IMR-90 (cell line): ENCODE data around the gene NFIX. TPM values are rescaled to one million over a fixed set of nuclear protein-coding genes. Genes with fewer than 3 reads are reported as not detected.

Experiments
- ATAC-seq: fragments of 200-7000 bp; cut with Tn5 transposase; 2 replicates; pipeline ENCODE4 v1.9.1; 2020; ENCODE audit warnings: low read depth, mild to moderate bottlenecking, moderate library complexity
- BruUV-seq: library from RNA; stranded (reverse); fragments of 400-500 nt; replicated peaks from 2 replicates; lab custom pipeline; 2021; lab: Mats Ljungman, UMichigan
- CTCF ChIA-PET: fragments of 300-600 bp; formaldehyde crosslinking; extraction: SDS; loops from one replicate; lab custom pipeline; 2021; ENCODE audit warnings: antibody characterized with exemption; lab: Yijun Ruan, JAX
- POLR2A ChIA-PET: fragments of 300-600 bp; sonication (Branson Sonifier 250); formaldehyde crosslinking; loops from one replicate; lab custom pipeline; 2022; ENCODE audit warnings: antibody characterized with exemption; ENCODE audit not compliant: unreplicated experiment; lab: Charles Lee
- DNase-seq: peaks from one replicate; pipeline ENCODE4 v3.0.0; 2013
- H2AFZ ChIP-seq: replicated peaks from 2 replicates; pipeline ENCODE3; 2013; ENCODE audit warnings: low read length, mild to moderate bottlenecking; ENCODE audit not compliant: poor library complexity
- H2AK5ac ChIP-seq: 2 replicates; pipeline ENCODE4 v1.6.1; 2013; ENCODE audit warnings: low read depth, low read length, inconsistent platforms
- H2AK9ac ChIP-seq: replicated peaks from 2 replicates; pipeline ENCODE3; 2013; ENCODE audit warnings: mild to moderate bottlenecking, low read depth, low read length, moderate library complexity; ENCODE audit not compliant: poor library complexity
- H2BK120ac ChIP-seq: 2 replicates; pipeline ENCODE4 v1.6.1; 2013; ENCODE audit warnings: low read depth, low read length, inconsistent platforms
- H2BK15ac ChIP-seq: 3 replicates; pipeline ENCODE4 v1.6.1; 2013; ENCODE audit warnings: low read depth, low read length, inconsistent platforms
- H2BK20ac ChIP-seq: 2 replicates; pipeline ENCODE4 v1.6.1; 2013; ENCODE audit warnings: low read depth, mild to moderate bottlenecking, inconsistent platforms, low read length, moderate library complexity
- H2BK5ac ChIP-seq: 2 replicates; pipeline ENCODE4 v1.6.1; 2013; ENCODE audit warnings: mild to moderate bottlenecking, low read depth, low read length, inconsistent platforms; ENCODE audit not compliant: poor library complexity, severe bottlenecking
- H3K14ac ChIP-seq: replicated peaks from 2 replicates; pipeline ENCODE4 v1.6.1; 2013; ENCODE audit warnings: low read depth, low read length, inconsistent platforms
- H3K18ac ChIP-seq: 2 replicates; pipeline ENCODE4 v1.6.1; 2013; ENCODE audit warnings: low read depth, low read length, control low read depth
- H3K23ac ChIP-seq: 2 replicates; pipeline ENCODE4 v1.6.1; 2013; ENCODE audit warnings: low read depth, low read length, inconsistent platforms
- H3K27ac ChIP-seq: 2 replicates; pipeline ENCODE4 v1.5.1; 2013; ENCODE audit warnings: mild to moderate bottlenecking, control low read depth, low read length; ENCODE audit not compliant: insufficient read depth
- H3K27me3 ChIP-seq: 2 replicates; pipeline ENCODE4 v1.6.1; 2013; ENCODE audit warnings: low read length; ENCODE audit not compliant: control insufficient read depth, insufficient read depth
- H3K36me3 ChIP-seq: 2 replicates; pipeline ENCODE4 v1.6.1; 2013; ENCODE audit warnings: low read length, mixed read lengths; ENCODE audit not compliant: control insufficient read depth, insufficient read depth
- H3K4ac ChIP-seq: 2 replicates; pipeline ENCODE4 v1.6.1; 2013; ENCODE audit warnings: low read depth, low read length, inconsistent platforms
- H3K4me1 ChIP-seq: 2 replicates; pipeline ENCODE4 v1.6.1; 2013; ENCODE audit warnings: low read length, mixed read lengths; ENCODE audit not compliant: control insufficient read depth, insufficient read depth
- H3K4me2 ChIP-seq: 2 replicates; pipeline ENCODE4 v1.6.1; 2013; ENCODE audit warnings: low read depth, mild to moderate bottlenecking, control low read depth, low read length, moderate library complexity
- H3K4me3 ChIP-seq: 2 replicates; pipeline ENCODE4 v1.5.1; 2013; ENCODE audit warnings: low read depth, mild to moderate bottlenecking, control low read depth, low read length, moderate library complexity; ENCODE audit not compliant: insufficient read depth
- H3K56ac ChIP-seq: 2 replicates; pipeline ENCODE4 v1.6.1; 2013; ENCODE audit warnings: low read length, inconsistent platforms; ENCODE audit not compliant: insufficient read depth; ENCODE audit errors: extremely low read depth
- H3K79me1 ChIP-seq, 2 experiments: 2 replicates each; pipeline ENCODE4 v1.6.1; 2013; ENCODE audit warnings: low read length in 2 of 2, inconsistent platforms in 1 of 2, low read depth in 1 of 2
- H3K9ac ChIP-seq: 2 replicates; pipeline ENCODE4 v1.6.1; 2013; ENCODE audit warnings: low read depth, low read length, control low read depth
- H3K9me1 ChIP-seq: 2 replicates; pipeline ENCODE4 v1.6.1; 2013; ENCODE audit warnings: low read length, inconsistent platforms; ENCODE audit not compliant: insufficient read depth
- H3K9me3 ChIP-seq: 2 replicates; pipeline ENCODE4 v1.6.1; 2013; ENCODE audit warnings: low read length; ENCODE audit not compliant: control insufficient read depth, insufficient read depth
- H4K20me1 ChIP-seq: 2 replicates; pipeline ENCODE4 v1.6.1; 2013; ENCODE audit warnings: low read length, inconsistent platforms; ENCODE audit not compliant: insufficient read depth
- H4K5ac ChIP-seq: 2 replicates; pipeline ENCODE4 v1.6.1; 2013; ENCODE audit warnings: mild to moderate bottlenecking, low read depth, low read length, control low read depth
- H4K8ac ChIP-seq, 2 experiments: 2 replicates each; pipeline ENCODE4 v1.6.1; 2013; ENCODE audit warnings: low read depth in 2 of 2, low read length in 2 of 2, control low read depth in 1 of 2, inconsistent platforms in 1 of 2
- H4K91ac ChIP-seq: 2 replicates; pipeline ENCODE4 v1.6.1; 2013; ENCODE audit warnings: low read depth, low read length, inconsistent platforms; ENCODE audit not compliant: insufficient read depth
- ELK1 ChIP-seq: fragments of 150-350 bp; IDR thresholded peaks from 2 replicates; pipeline ENCODE4 v1.6.1; 2016; ENCODE audit warnings: low read depth, mild to moderate bottlenecking, low read length, moderate library complexity, borderline replicate concordance
- FOS ChIP-seq: fragments of 150-350 bp; IDR thresholded peaks from 2 replicates; pipeline ENCODE4 v1.6.1; 2016; ENCODE audit warnings: low read depth, low read length
- RCOR1 ChIP-seq: IDR thresholded peaks from 2 replicates; pipeline ENCODE4 v1.6.1; 2012; ENCODE audit warnings: mild to moderate bottlenecking, low read length, improper control_type of control experiment; ENCODE audit not compliant: insufficient replicate concordance
- SMC3 ChIP-seq: fragments of 150-350 bp; IDR thresholded peaks from 2 replicates; pipeline ENCODE4 v1.6.1; 2016; ENCODE audit warnings: low read depth, mild to moderate bottlenecking, antibody characterized with exemption, low read length, moderate library complexity
- USF2 ChIP-seq: fragments of 150-350 bp; IDR thresholded peaks from 2 replicates; pipeline ENCODE4 v1.6.1; 2017; ENCODE audit warnings: mild to moderate bottlenecking, antibody characterized with exemption, low read length, low read depth
- WGBS, 2 experiments: methylation state at CpG; one replicate each; pipeline versions ENCODE4 v1.1.5 to v1.1.7; 2013; ENCODE audit warnings: missing lambda C conversion rate in 2 of 2; ENCODE audit not compliant: insufficient read length in 1 of 2; ENCODE audit errors: extremely low coverage in 2 of 2; 5-methylcytosine and 5-hydroxymethylcytosine counted together
- dilution Hi-C: fragments of 300-500 bp; cut with HindIII; formaldehyde crosslinking; loops from one replicate; pipeline ENCODE4 v1.14.3; 2018; ENCODE audit warnings: low sequenced_read_pairs; ENCODE audit not compliant: unreplicated experiment
- in situ Hi-C: fragments of 300-500 bp; cut with MboI; formaldehyde crosslinking; loops from 3 replicates; pipeline ENCODE4 v1.14.3; 2019; ENCODE audit warnings: low sequenced_read_pairs, inconsistent platforms, mixed read lengths
- intact Hi-C: fragments of 100-400 bp; cut with micrococcal nuclease; formaldehyde crosslinking; loops from 2 replicates; pipeline ENCODE4 v1.10.0; 2022
- polyA plus RNA-seq, 3 experiments: library from polyadenylated mRNA; depleted of rRNA; stranded (reverse); fragments of >200 nt; gene quantifications; 2 replicates each; pipeline ENCODE4 v1.2.3, GENCODE V29; 2012; ENCODE audit warnings: low replicate concordance in 1 of 3
- total RNA-seq: library from RNA; depleted of rRNA; stranded (reverse); fragments of >200 nt; gene quantifications from 2 replicates; pipeline ENCODE4 v1.2.3, GENCODE V29; 2012

The NFIX gene
- total and polyA plus RNA-seq, 2 of the 4 experiments (the other 2 are of a cell fraction), result 10.2 to 47.7 TPM

- Histone ChIP-seq H3K18ac (no peak overlapping the region), H4K91ac (no peak overlapping the region), H3K9me1 (peaks cover 9% of the 10 kb centered on the region; the same call in 1 of the 2 replicates), H3K36me3 (no peaks in the 10 kb centered on the region; the same call in 1 of the 2 replicates), H2AK5ac (peak overlapping the region; percentile 31; the same call in 1 of the 2 replicates), H2BK120ac (no peak overlapping the region), H2BK20ac (no peak overlapping the region), H3K27ac (no peak overlapping the region), H3K4me2 (no peak overlapping the region; the same call in 1 of the 2 replicates), H3K14ac (peak overlapping the region; percentile 7; the same call in 1 of the 2 replicates), H3K56ac (no peak overlapping the region), H2BK15ac (no peak overlapping the region), H3K4ac (peak overlapping the region; percentile 27; the same call in 1 of the 2 replicates), H2AFZ (no peak overlapping the region), H3K9ac (no peak overlapping the region), H3K4me1 (peaks cover 38% of the 10 kb centered on the region), H3K23ac (peak overlapping the region; percentile 80), H4K5ac (no peak overlapping the region), H2BK5ac (no peak overlapping the region), H3K4me3 (no peak overlapping the region), H3K79me1 (peaks cover 28 to 77% of the 10 kb centered on the region in 2 experiments), H3K9me3 (no peaks in the 10 kb centered on the region), H3K27me3 (no peaks in the 10 kb centered on the region), H2AK9ac (no peak overlapping the region), H4K8ac (no peak overlapping the region), H4K20me1 (peaks cover 9% of the 10 kb centered on the region; the same call in 1 of the 2 replicates)
- in situ Hi-C loops (no loop called here), dilution Hi-C loops (no loop called here), intact Hi-C loops (no loop called here)
- ATAC-seq (no peak), DNase-seq (peak; percentile 33)
- CTCF ChIA-PET, result interaction anchor here (0.7 kb wide), 1 partner anchor 864 kb away, joined by 3 read pairs; no protein-coding TSS in a partner anchor
- no TSS peak for BruUV-seq
- TF ChIP-seq SMC3 (no peak), ELK1 (no peak), FOS (no peak), RCOR1 (no peak), USF2 (no peak)
- POLR2A ChIA-PET, result no interaction called here
- WGBS, 2 experiments, result 60% methylated on average over 1 of the region's 12 CpGs; no CpG with 5 or more reads in 1 of the 2 experiments
These were observed 20.3 kb downstream of the NFIX start for GRCh38 chr19:13015361-13016223.
